Measurements from ENCODE around the gene PNPLA4.

GRCh38 chrX:7921750-7922149 is 5.5 kb downstream of the PNPLA4 start:
- no peak for TF ChIP-seq CTCF (IDR thresholded peaks at IDR 0.05)
- no peak for TF ChIP-seq POLR2A (IDR thresholded peaks at IDR 0.05)

Measured in Peyer's patch (tissue), 4 donors.